GM18498 (cell line): Measurements from ENCODE around the gene ARIH2.

Experiments used
- ATAC-seq: cut with Tn5 transposase; IDR thresholded peaks from one replicate; pipeline ENCODE4 v1.9.1; 2021; ENCODE audit warnings: mild to moderate bottlenecking, moderate library complexity; ENCODE audit not compliant: unreplicated experiment

Gene ARIH2

GRCh38 chr3:49034650-49035049 lies 116.0 kb downstream of the ARIH2 start:
- no peak for ATAC-seq

GRCh38 chr3:49035281-49035680 lies 116.6 kb downstream of the ARIH2 start:
- ATAC-seq: no peak
